Left cardiac atrium (tissue), 4 donors: ENCODE data around the gene CENATAC. TPM values are rescaled to one million over a fixed set of nuclear protein-coding genes. Genes with fewer than 3 reads are reported as not detected.
"Not testable (repeated sequence)": the region's sequence is repeated elsewhere in the genome, so short reads cannot be mapped to it uniquely, and the experiment has no call there.

ENCODE experiments used
- ATAC-seq, 2 donors: fragments of 200-7000 bp; cut with Tn5 transposase; one replicate each; pipeline ENCODE4 v1.9.1; 2020; ENCODE audit warnings: mild to moderate bottlenecking in 2 of 2, moderate library complexity in 2 of 2
- DNase-seq: peaks from one replicate; pipeline ENCODE4 v3.0.0-alpha.2; 2020
- intact Hi-C, 2 donors: fragments of 100-400 bp; cut with DNase I; formaldehyde crosslinking; loops; one replicate each; pipeline versions ENCODE4 v1.14.1 to v1.15.1; 2022 to 2023
- long read RNA-seq: library from polyadenylated mRNA; unstranded; transcript quantifications from one replicate; pipeline ENCODE4 v2.0.0, GENCODE V29; 2021
- total RNA-seq, 2 donors: library from RNA; stranded (reverse); fragmentation: NEBNext Ultra II Directional; extraction: Animal tissue kit (Norgen Biotek cat#: 25700); gene quantifications; one replicate each; pipeline ENCODE4 v1.2.1, GENCODE V29; 2021
- donor health status: DM: no; HTN: yes; CAD: no.
- donor health status: DM: no; HTN: yes; CAD: no; lungs with severe emphysema.
- donor health status: DM: yes; HTN: yes; CAD: no.
- donor health status: Dilated cardiomyopathy.

CENATAC gene
- 10 to 100 TPM; 10.2 to 16.6 TPM for total RNA-seq
- long read RNA-seq, partial matches to known transcripts, result 0 of 5 reads
- long read RNA-seq, other reads (novel, unspliced or antisense), result 1 of 5 reads

GRCh38 chr11:118997627-118998387 is at the start of gene CENATAC:
Gene CENATAC (plus strand): TSS chr11:118998138. CDS start chr11:118998198, 60 bp downstream.
- ATAC-seq, result peak; percentile 99 to 100
- intact Hi-C loops, result no loop called here
- peak; percentile 97 for DNase-seq

- no peak for DNase-seq
- no peak for ATAC-seq
- intact Hi-C loops, result loop anchor here in 1 of 2 donors (10.0 kb wide), 1 partner anchor 258 kb away; no protein-coding TSS in a partner anchor
Observed at GRCh38 chr11:118953265-118953664, 44.7 kb upstream of the CENATAC start.

GRCh38 chr11:118953976-118954375 is 44.0 kb upstream of the CENATAC start:
- not testable (repeated sequence) for ATAC-seq
- intact Hi-C loops, result loop anchor here in 1 of 2 donors (10.0 kb wide), 1 partner anchor 259 kb away; no protein-coding TSS in a partner anchor

GRCh38 chr11:118956094-118956846 is 41.7 kb upstream of the CENATAC start, which contains the start of gene UPK2:
Gene UPK2 (plus strand): TSS chr11:118956298. CDS start chr11:118956351, 53 bp downstream.
- DNase-seq (peak; percentile 91), ATAC-seq (peak; percentile 97 to 99)
- intact Hi-C loops, result loop anchor here (2.0 to 10.0 kb wide), 3 partner anchors 49 to 265 kb away; no protein-coding TSS in a partner anchor

More at GRCh38 chr11:118953976-118954375, 44.0 kb upstream of the CENATAC start:
- not testable (repeated sequence) for DNase-seq

- intact Hi-C loops, result loop anchor here (2.0 to 10.0 kb wide), 3 partner anchors 50 to 266 kb away; no protein-coding TSS in a partner anchor
- peak in 1 of 2 donors; percentile 6 for ATAC-seq
- DNase-seq, result no peak
Observed at GRCh38 chr11:118956847-118957469, 41.0 kb upstream of the CENATAC start.

GRCh38 chr11:118957549-118957948 is 40.4 kb upstream of the CENATAC start:
- intact Hi-C loops, result loop anchor here (2.0 to 10.0 kb wide), 3 partner anchors 51 to 267 kb away; no protein-coding TSS in a partner anchor
- DNase-seq (no peak), ATAC-seq (no peak)

- no peak for DNase-seq
- intact Hi-C loops, result loop anchor here (2.0 to 10.0 kb wide), 3 partner anchors 51 to 267 kb away; no protein-coding TSS in a partner anchor
- no peak for ATAC-seq
Observed at GRCh38 chr11:118957968-118958367, 40.0 kb upstream of the CENATAC start.

GRCh38 chr11:118958577-118958976 is 39.4 kb upstream of the CENATAC start:
- no peak for ATAC-seq
- DNase-seq, result no peak
- intact Hi-C loops, result loop anchor here in 1 of 2 donors (10.0 kb wide), 1 partner anchor 264 kb away; no protein-coding TSS in a partner anchor

GRCh38 chr11:118961189-118961588 is 36.7 kb upstream of the CENATAC start:
- intact Hi-C loops, result no loop called here
- no peak for ATAC-seq
- DNase-seq, result no peak

- intact Hi-C loops, result no loop called here
- DNase-seq (no peak), ATAC-seq (no peak)
Observed at GRCh38 chr11:118961591-118961990, 36.3 kb upstream of the CENATAC start.

- ATAC-seq, DNase-seq, intact Hi-C loops: not testable (repeated sequence)
Observed at GRCh38 chr11:118969508-118969907, 28.4 kb upstream of the CENATAC start.

GRCh38 chr11:118971646-118972045 is 26.3 kb upstream of the CENATAC start, which contains the start of gene FOXR1:
Gene FOXR1 (plus strand): TSS chr11:118971761. CDS start chr11:118971932, 171 bp downstream.
- no peak for DNase-seq
- intact Hi-C loops, result no loop called here
- ATAC-seq, result no peak

- DNase-seq (no peak), ATAC-seq (no peak)
- intact Hi-C loops, result no loop called here
Observed at GRCh38 chr11:118973985-118974384, 24.0 kb upstream of the CENATAC start.

GRCh38 chr11:118975771-118976709 is 21.9 kb upstream of the CENATAC start:
- peak in 1 of 2 donors; percentile 33 for ATAC-seq
- intact Hi-C loops, result no loop called here
- DNase-seq, result no peak

- no peak for ATAC-seq
- no peak for DNase-seq
Observed at GRCh38 chr11:118979434-118979833, 18.5 kb upstream of the CENATAC start.

GRCh38 chr11:118980191-118980881 is 17.6 kb upstream of the CENATAC start:
- intact Hi-C loops, result no loop called here
- DNase-seq, result peak; percentile 60
- ATAC-seq, result peak; percentile 76 to 84

More at GRCh38 chr11:118979434-118979833, 18.5 kb upstream of the CENATAC start:
- intact Hi-C loops, result no loop called here

- intact Hi-C loops, DNase-seq, ATAC-seq: not testable (repeated sequence)
Observed at GRCh38 chr11:118984337-118984736, 13.6 kb upstream of the CENATAC start.
